ENCODE measurements around the gene TFEC. TPM values are rescaled to one million over a fixed set of nuclear protein-coding genes. Genes with fewer than 3 reads are reported as not detected.

The TFEC gene
- total and polyA plus RNA-seq, 2 donors (not counting 3 experiments of a cell fraction or from before 2014, with no cell fraction given), result 3.6 to 7.9 TPM

- no peaks in the 10 kb centered on the region for H3K79me2 ChIP-seq (ENCODE audit: control insufficient read depth, insufficient read depth, low read length)
- dilution Hi-C loops (cut with MboI; ENCODE audit: extremely low pct_ligation_motif_present, low sequenced_read_pairs) (no loop called here), intact Hi-C loops (cut with micrococcal nuclease) (no loop called here)
- no peaks in the 10 kb centered on the region for H4K20me1 ChIP-seq (replicated peaks; ENCODE audit: control insufficient read depth, extremely low read depth, insufficient read depth, low read length)
- H3K9me1 ChIP-seq (replicated peaks; ENCODE audit: control insufficient read depth, extremely low read depth, insufficient read depth, low read length), result no peaks in the 10 kb centered on the region
- TF ChIP-seq EZH2 (IDR thresholded peaks at IDR 0.05; ENCODE audit: borderline replicate concordance, low read depth, low read length, severe bottlenecking) (no peak), FOS (IDR thresholded peaks at IDR 0.05; ENCODE audit: borderline replicate concordance, insufficient read depth, low read length) (no peak), MYC (IDR thresholded peaks at IDR 0.05; ENCODE audit: low read depth, low read length) (no peak), MAX (IDR thresholded peaks at IDR 0.05; ENCODE audit: insufficient read depth, insufficient read length) (no peak), CTCF (IDR thresholded peaks at IDR 0.05; ENCODE audit: extremely low read depth in 1 of 2, insufficient read depth in 1 of 2, low read depth in 1 of 2, low read length in 2 of 2) (no peak), POLR2A (IDR thresholded peaks at IDR 0.05; ENCODE audit: low read depth, low read length) (no peak), POLR2AphosphoS5 (IDR thresholded peaks at IDR 0.05; ENCODE audit: insufficient read depth, low read depth, low read length) (no peak), GATA2 (IDR thresholded peaks at IDR 0.05; ENCODE audit: insufficient read depth, insufficient read length, low read depth, low read length) (no peak), JUN (IDR thresholded peaks at IDR 0.05; ENCODE audit: borderline replicate concordance, insufficient read depth, insufficient read length, low read depth) (no peak)
- no TSS peak for BruUV-seq (replicated peaks)
- H3K36me3 ChIP-seq (ENCODE audit: control insufficient read depth in 2 of 2, extremely low read depth in 1 of 2, insufficient read depth in 2 of 2, low read length in 2 of 2), result no peaks in the 10 kb centered on the region
- no peaks in the 10 kb centered on the region for H3K9me3 ChIP-seq (replicated peaks; ENCODE audit: control insufficient read depth, insufficient read depth, low read length)
- no peak overlapping the region for H3K4me2 ChIP-seq (ENCODE audit: insufficient read depth, low read length)
- CTCF ChIA-PET, result no interaction called here
- no peak for DNase-seq (ENCODE audit: low read depth, low spot score)
- FAIRE-seq, result no peak
- no peaks in the 10 kb centered on the region for H3K4me1 ChIP-seq (ENCODE audit: control insufficient read depth, extremely low read depth, insufficient read depth, low read length)
- H3K9ac ChIP-seq (replicated peaks; ENCODE audit: extremely low read depth, insufficient read depth, low read length), result no peak overlapping the region
- H3K27ac ChIP-seq (ENCODE audit: insufficient read depth, low read depth, low read length), result no peak overlapping the region
- POLR2A ChIA-PET, result no interaction called here
- no peaks in the 10 kb centered on the region for H3K27me3 ChIP-seq (ENCODE audit: control insufficient read depth in 2 of 2, insufficient read depth in 2 of 2, low read length in 2 of 2)
- no peak overlapping the region for H2AFZ ChIP-seq (ENCODE audit: low read depth, low read length)
- H3K4me3 ChIP-seq (replicated peaks in 1 of 3; ENCODE audit: insufficient read depth in 1 of 3, low read depth in 1 of 3, low read length in 3 of 3), result no peak overlapping the region
Observed at GRCh38 chr7:115951547-115951946, 79.0 kb downstream of the TFEC start.
